PC-9 (cell line): ENCODE data around the gene SRRT. TPM values are rescaled to one million over a fixed set of nuclear protein-coding genes. Genes with fewer than 3 reads are reported as not detected.

ENCODE experiments used
- BruUV-seq: library from RNA; stranded (reverse); fragments of 400-500 nt; replicated peaks from 2 replicates; lab custom pipeline; 2021; lab: Mats Ljungman, UMichigan
- CTCF ChIA-PET: fragments of 300-600 bp; sonication (Branson Sonifier 250); formaldehyde crosslinking; loops from one replicate; lab custom pipeline; 2022; ENCODE audit warnings: antibody characterized with exemption; lab: Charles Lee
- POLR2A ChIA-PET: fragments of 300-600 bp; sonication (Branson Sonifier 250); formaldehyde crosslinking; loops from one replicate; lab custom pipeline; 2022; ENCODE audit warnings: antibody characterized with exemption; ENCODE audit not compliant: unreplicated experiment; lab: Charles Lee
- DNase-seq, 2 experiments: peaks; one replicate each; pipeline versions ENCODE4 v3.0.0 to v3.0.0-alpha.2; 2015 to 2022; ENCODE audit warnings: mixed read lengths in 1 of 2
- H2AFZ ChIP-seq: fragments of 200-600 bp; sonication (generic); 2 replicates; pipeline ENCODE4 v1.8.1; 2017; ENCODE audit warnings: antibody characterized with exemption
- H3F3A ChIP-seq: fragments of 200-600 bp; sonication (generic); 2 replicates; pipeline ENCODE4 v1.8.1; 2017; ENCODE audit warnings: antibody characterized with exemption, mild to moderate bottlenecking, low read depth; ENCODE audit not compliant: insufficient read depth
- H3K27ac ChIP-seq: fragments of 200-600 bp; sonication (generic); 2 replicates; pipeline ENCODE4 v1.6.1; 2016; ENCODE audit warnings: mixed run types
- H3K27me3 ChIP-seq: fragments of 200-600 bp; sonication (generic); 2 replicates; pipeline ENCODE4 v1.6.1; 2016; ENCODE audit warnings: low read depth, mixed run types; ENCODE audit not compliant: insufficient read depth
- H3K36me3 ChIP-seq: fragments of 200-600 bp; sonication (generic); 2 replicates; pipeline ENCODE4 v1.6.1; 2016; ENCODE audit warnings: low read depth, mixed run types
- H3K4me1 ChIP-seq: fragments of 200-600 bp; sonication (generic); replicated peaks from 2 replicates; pipeline ENCODE4 v1.6.1; 2016; ENCODE audit warnings: mixed run types; ENCODE audit not compliant: insufficient read depth
- H3K4me2 ChIP-seq: fragments of 200-600 bp; sonication (generic); 2 replicates; pipeline ENCODE4 v1.6.1; 2017; ENCODE audit warnings: mixed run types
- H3K4me3 ChIP-seq: fragments of 200-600 bp; sonication (generic); 2 replicates; pipeline ENCODE4 v1.6.1; 2016; ENCODE audit warnings: mixed run types
- H3K79me2 ChIP-seq: fragments of 200-600 bp; sonication (generic); 2 replicates; pipeline ENCODE4 v1.6.1; 2017; ENCODE audit warnings: low read depth, mixed run types
- H3K9me2 ChIP-seq: fragments of 200-600 bp; sonication (generic); 2 replicates; pipeline ENCODE4 v1.8.1; 2017; ENCODE audit warnings: mild to moderate bottlenecking; ENCODE audit not compliant: insufficient read depth
- H3K9me3 ChIP-seq: fragments of 200-600 bp; sonication (generic); 2 replicates; pipeline ENCODE4 v1.8.1; 2016; ENCODE audit warnings: low read depth; ENCODE audit not compliant: insufficient read depth
- H4K20me1 ChIP-seq: fragments of 200-600 bp; sonication (generic); 2 replicates; pipeline ENCODE4 v1.8.1; 2017; ENCODE audit not compliant: insufficient read depth
- CTCF ChIP-seq: fragments of 200-600 bp; sonication (generic); conservative IDR thresholded peaks from 2 replicates; pipeline ENCODE4 v1.6.1; 2017; ENCODE audit warnings: mixed run types, antibody characterized with exemption, mild to moderate bottlenecking, moderate library complexity
- EZH2 ChIP-seq: fragments of 200-600 bp; sonication (generic); IDR thresholded peaks from 2 replicates; pipeline ENCODE4 v1.8.0; 2017; ENCODE audit warnings: antibody characterized with exemption, low read depth
- intact Hi-C: fragments of 100-400 bp; cut with micrococcal nuclease; formaldehyde crosslinking; loops from one replicate; pipeline ENCODE4 v1.10.0; 2022; ENCODE audit not compliant: unreplicated experiment
- total RNA-seq: library from RNA; stranded (reverse); gene quantifications from 2 replicates; pipeline ENCODE4 v1.2.3, GENCODE V29; 2021

SRRT gene
- total RNA-seq, 1 experiment from 2014 or later = 144 TPM

GRCh38 chr7:100900978-100901377 is 26.1 kb downstream of the SRRT start:
- no peak for DNase-seq
- H3K9me2 ChIP-seq = no peaks in the 10 kb centered on the region
- POLR2A ChIA-PET = no interaction called here
- peaks cover 4% of the 10 kb centered on the region; the same call in 1 of the 2 replicates for H3K27me3 ChIP-seq
- H2AFZ ChIP-seq = no peak overlapping the region
- TF ChIP-seq EZH2 (no peak), CTCF (no peak)
- intact Hi-C loops = no loop called here
- H3K4me3 ChIP-seq = no peak overlapping the region
- H3K36me3 ChIP-seq = no peaks in the 10 kb centered on the region
- BruUV-seq = no TSS peak
- no peaks in the 10 kb centered on the region for H3F3A ChIP-seq
- CTCF ChIA-PET = interaction anchor here (0.6 kb wide), 2 partner anchors 57 to 161 kb away, joined by 3 to 6 read pairs; no protein-coding TSS in a partner anchor
- H3K4me2 ChIP-seq = no peak overlapping the region
- no peaks in the 10 kb centered on the region for H3K79me2 ChIP-seq
- H3K4me1 ChIP-seq = no peaks in the 10 kb centered on the region
- H3K27ac ChIP-seq = no peak overlapping the region
- H3K9me3 ChIP-seq = no peaks in the 10 kb centered on the region
- no peaks in the 10 kb centered on the region for H4K20me1 ChIP-seq

- POLR2A ChIA-PET = interaction anchor here (0.6 kb wide), 1 partner anchor 38 kb away, joined by 4 read pairs; no protein-coding TSS in a partner anchor
- no peak overlapping the region for H3K27ac ChIP-seq
- no peak overlapping the region for H3K4me2 ChIP-seq
- H3K4me1 ChIP-seq = no peaks in the 10 kb centered on the region
- no peaks in the 10 kb centered on the region for H3K9me3 ChIP-seq
- H3K36me3 ChIP-seq = no peaks in the 10 kb centered on the region
- H3K79me2 ChIP-seq = no peaks in the 10 kb centered on the region
- H2AFZ ChIP-seq = no peak overlapping the region
- no peaks in the 10 kb centered on the region for H3K9me2 ChIP-seq
- CTCF ChIA-PET = interaction anchor here (0.6 kb wide), 1 partner anchor 494 kb away, joined by 3 read pairs; no protein-coding TSS in a partner anchor
- TF ChIP-seq CTCF = no peak
- no peaks in the 10 kb centered on the region for H3F3A ChIP-seq
- intact Hi-C loops = no loop called here
- BruUV-seq = no TSS peak
- H3K27me3 ChIP-seq = no peaks in the 10 kb centered on the region
- DNase-seq = no peak
- H4K20me1 ChIP-seq = no peaks in the 10 kb centered on the region
- no peak overlapping the region for H3K4me3 ChIP-seq
Observed at GRCh38 chr7:100901921-100902332, 27.0 kb downstream of the SRRT start.

DNA sequence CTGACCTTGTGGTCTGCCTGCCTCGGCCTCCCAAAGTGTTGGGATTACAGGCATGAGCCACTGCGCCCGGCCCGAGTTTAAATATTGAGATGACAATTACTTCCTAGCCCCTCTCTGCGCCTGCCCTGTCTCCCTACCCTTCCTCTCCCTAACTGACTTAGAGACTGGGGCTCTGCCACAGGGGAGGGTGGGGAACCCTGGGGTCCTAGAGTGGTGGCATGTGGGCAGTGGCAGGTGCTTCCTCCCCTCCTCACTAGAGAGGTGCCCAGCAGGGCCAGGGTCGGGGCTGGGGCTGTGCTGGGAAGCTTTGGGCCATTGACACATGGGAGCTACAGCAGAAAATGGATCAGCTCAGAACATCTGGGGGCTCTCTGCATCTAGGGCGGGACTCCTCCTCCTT is 27.7 kb downstream of the SRRT start:
- TF ChIP-seq CTCF (no peak), EZH2 (no peak)
- Histone ChIP-seq H3K36me3 (no peaks in the 10 kb centered on the region), H2AFZ (no peak overlapping the region), H3K4me2 (no peak overlapping the region), H3K27me3 (no peaks in the 10 kb centered on the region), H3K4me1 (no peaks in the 10 kb centered on the region), H3K27ac (no peak overlapping the region), H3K79me2 (no peaks in the 10 kb centered on the region), H4K20me1 (no peaks in the 10 kb centered on the region), H3K9me3 (no peaks in the 10 kb centered on the region), H3F3A (no peaks in the 10 kb centered on the region), H3K9me2 (no peaks in the 10 kb centered on the region), H3K4me3 (no peak overlapping the region)
- ChIA-PET CTCF (no interaction called here), POLR2A (interaction anchor here (0.6 to 0.7 kb wide), 3 partner anchors 37 to 579 kb away, joined by 3 to 15 read pairs (median 4); no protein-coding TSS in a partner anchor)
- DNase-seq = no peak
- intact Hi-C loops = no loop called here
- BruUV-seq = no TSS peak
